Heart left ventricle (tissue), 16 donors: ENCODE data around the gene RDH8. TPM values are rescaled to one million over a fixed set of nuclear protein-coding genes. Genes with fewer than 3 reads are reported as not detected.
A peak's percentile ranks its signal among the peaks of the same experiment; 100 is the strongest.

Experiments
- ATAC-seq, 4 donors: fragments of 200-7000 bp; cut with Tn5 transposase; one replicate each; pipeline ENCODE4 v1.9.1; 2020 to 2022; ENCODE audit warnings: moderate library complexity in 4 of 4, mild to moderate bottlenecking in 3 of 4, moderate number of reproducible peaks in 1 of 4
- DNase-seq, 5 donors: peaks; one replicate each; pipeline ENCODE4 v3.0.0-alpha.2; 2020
- H3K27ac ChIP-seq, 12 donors: fragments of 200-600 bp; sonication (generic) in 4 of 12; one replicate each; pipeline versions ENCODE4 v1.5.0 to v1.8.0; 2016 to 2022; ENCODE audit warnings: mild to moderate bottlenecking in 2 of 12
- H3K27me3 ChIP-seq, 9 donors: fragments of 200-600 bp; sonication (generic) in 2 of 9; one replicate each; pipeline versions ENCODE4 v1.5.1 to v1.8.0; 2016 to 2022; ENCODE audit warnings: mild to moderate bottlenecking in 3 of 9
- H3K36me3 ChIP-seq, 9 donors: fragments of 200-600 bp; sonication (generic) in 2 of 9; one replicate each; pipeline versions ENCODE4 v1.5.0 to v1.8.0; 2018 to 2022; ENCODE audit warnings: mild to moderate bottlenecking in 2 of 9
- H3K4me1 ChIP-seq, 12 donors: fragments of 200-600 bp; sonication (generic) in 4 of 12; one replicate each; pipeline versions ENCODE4 v1.5.0 to v1.8.0; 2016 to 2022; ENCODE audit warnings: mild to moderate bottlenecking in 3 of 12
- H3K4me3 ChIP-seq, 12 donors: fragments of 200-600 bp; sonication (generic) in 4 of 12; one replicate each; pipeline versions ENCODE4 v1.5.0 to v1.8.0; 2017 to 2022; ENCODE audit warnings: mild to moderate bottlenecking in 9 of 12, moderate library complexity in 4 of 12
- H3K9me3 ChIP-seq, 12 donors: fragments of 200-600 bp; sonication (generic) in 4 of 12; one replicate each; pipeline versions ENCODE4 v1.5.0 to v1.8.0; 2016 to 2022; ENCODE audit warnings: mild to moderate bottlenecking in 1 of 12
- POLR2A ChIP-seq, 2 donors: fragments of 450-650 bp; IDR thresholded peaks; one replicate each; pipeline ENCODE4 v1.6.1; 2017; ENCODE audit warnings: antibody characterized with exemption in 2 of 2, mild to moderate bottlenecking in 2 of 2, moderate library complexity in 2 of 2
- WGBS, 4 donors: extraction: QIAGEN DNeasy Blood & Tissue Kit in 2 of 4; methylation state at CpG; one replicate each; pipeline versions ENCODE4 v1.1.5 to v1.1.7; 2013 to 2018; 5-methylcytosine and 5-hydroxymethylcytosine counted together
- intact Hi-C, 10 donors: fragments of 100-400 bp; cut with DNase I; formaldehyde crosslinking; loops; one replicate each; pipeline versions ENCODE4 v1.11.1 to v1.14.2; 2022
- polyA plus RNA-seq, 2 donors: library from polyadenylated mRNA; stranded (reverse); fragments of 200-250 nt; gene quantifications; one replicate each; pipeline ENCODE4 v1.2.3, GENCODE V29; 2013
- total RNA-seq, 9 donors: library from RNA; depleted of rRNA in 2 of 9; stranded (reverse); fragments of >200 nt in 2 of 9; fragmentation: NEBNext Ultra II Directional in 3 of 9; extraction: Animal tissue kit (Norgen Biotek cat#: 25700) in 3 of 9; gene quantifications; one replicate each; pipeline versions ENCODE4 v1.1.0 to v1.2.4, GENCODE V29; 2016 to 2023
- TF ChIP-seq, protein P1 (sequence below), 12 donors: fragments of 200-600 bp; sonication (generic) in 4 of 12; IDR thresholded peaks; one replicate each; pipeline versions ENCODE4 v1.5.0 to v1.8.0; 2018 to 2022; ENCODE audit warnings: antibody characterized with exemption in 12 of 12, mild to moderate bottlenecking in 5 of 12
- donor health status: ischemic (EF 13 %, LVEDD 7.1; RV severe dilation, severe dysfunction).
- donor health status: healthy with polysubstance abuse.
- donor health status: DM: no; HTN: yes; CAD: no.
- donor health status: DM: no; HTN: no; CAD: no.
- donor health status: ischemic (EF 25% LVEDD 6.9; RV normal size, moderate dysfunction).
- donor health status: ischemic (EF 25% LVEDD 5.7; RV mildly dilated, moderate dysfunction).
- donor health status: healthy.
- donor health status: DM: yes; HTN: yes; CAD: no.
- donor health status: ischemic (EF 35%, LVEDD 5.7; RV mildly dilated, moderate dysfunction).
- donor health status: nonischemic (EF 11% LVEDD 7.7; RV severe dilation, severe dysfunction).
- donor health status: DM: yes; HTN: yes; CAD: no.
- donor health status: PGD.
- donor health status: ischemic (EF 29% LVEDD 5.4; RV normal size, mild dysfunction).
- donor health status: nonischemic (EF 23%, LVEDD 6.1; RV moderate dilation, normal function).

The RDH8 gene
- total and polyA plus RNA-seq, 11 donors: not detected

DNA sequence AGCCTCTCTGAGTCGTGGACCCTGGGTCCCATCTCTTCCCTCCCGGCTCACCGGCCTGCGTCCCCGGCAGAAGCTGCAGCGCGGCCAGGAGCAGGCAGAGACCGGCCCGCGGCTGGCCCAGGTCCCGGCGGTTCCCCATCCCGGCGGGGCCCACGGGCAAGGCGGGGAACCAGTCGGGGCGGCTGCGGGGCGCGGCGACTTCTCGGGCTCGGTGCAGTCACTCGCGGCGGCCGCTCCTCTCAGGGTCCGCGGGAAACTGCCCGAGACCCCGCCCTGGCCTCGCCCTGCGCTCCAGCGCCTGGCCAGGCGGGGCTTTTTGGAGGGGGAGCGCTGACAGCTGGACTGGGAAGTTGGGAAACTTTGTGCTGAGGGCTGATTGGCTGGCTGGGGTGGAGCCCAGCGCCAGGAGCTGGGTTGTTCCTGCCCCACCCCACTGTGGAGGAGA lies 3.0 kb upstream of the RDH8 start, which contains the start of gene COL5A3:
COL5A3 (minus strand) TSS at position 258 of the 445 bp plus-strand sequence; CDS start at position 139, 119 bp downstream.
- intact Hi-C loops: no loop called here
- Histone ChIP-seq H3K36me3 (peaks cover 0 to 5% (median 0%) of the 10 kb centered on the region in 9 donors), H3K27ac (peak within 1 kb of the TSS in 9 of 12 donors; percentile 4 to 90 (median 77)), H3K4me1 (peaks cover 0 to 36% (median 9%) of the 10 kb centered on the region in 12 donors), H3K27me3 (peaks cover 9 to 63% (median 34%) of the 10 kb centered on the region in 9 donors), H3K9me3 (no peaks in the 10 kb centered on the region), H3K4me3 (peak within 1 kb of the TSS; percentile 20 to 72 (median 60))
- ATAC-seq (peak; percentile 39 to 74 (median 48)), DNase-seq (peak; percentile 72 to 87 (median 81))
- 0 to 2% (median 1%) methylated on average over 5 to 38 of the region's 38 CpGs for WGBS, 4 donors
- TF ChIP-seq, protein P1, sequence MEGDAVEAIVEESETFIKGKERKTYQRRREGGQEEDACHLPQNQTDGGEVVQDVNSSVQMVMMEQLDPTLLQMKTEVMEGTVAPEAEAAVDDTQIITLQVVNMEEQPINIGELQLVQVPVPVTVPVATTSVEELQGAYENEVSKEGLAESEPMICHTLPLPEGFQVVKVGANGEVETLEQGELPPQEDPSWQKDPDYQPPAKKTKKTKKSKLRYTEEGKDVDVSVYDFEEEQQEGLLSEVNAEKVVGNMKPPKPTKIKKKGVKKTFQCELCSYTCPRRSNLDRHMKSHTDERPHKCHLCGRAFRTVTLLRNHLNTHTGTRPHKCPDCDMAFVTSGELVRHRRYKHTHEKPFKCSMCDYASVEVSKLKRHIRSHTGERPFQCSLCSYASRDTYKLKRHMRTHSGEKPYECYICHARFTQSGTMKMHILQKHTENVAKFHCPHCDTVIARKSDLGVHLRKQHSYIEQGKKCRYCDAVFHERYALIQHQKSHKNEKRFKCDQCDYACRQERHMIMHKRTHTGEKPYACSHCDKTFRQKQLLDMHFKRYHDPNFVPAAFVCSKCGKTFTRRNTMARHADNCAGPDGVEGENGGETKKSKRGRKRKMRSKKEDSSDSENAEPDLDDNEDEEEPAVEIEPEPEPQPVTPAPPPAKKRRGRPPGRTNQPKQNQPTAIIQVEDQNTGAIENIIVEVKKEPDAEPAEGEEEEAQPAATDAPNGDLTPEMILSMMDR (IDR thresholded peaks at IDR 0.05): no peak
- TF ChIP-seq POLR2A (IDR thresholded peaks at IDR 0.05): peak in 1 of 2 donors; percentile 46

DNA sequence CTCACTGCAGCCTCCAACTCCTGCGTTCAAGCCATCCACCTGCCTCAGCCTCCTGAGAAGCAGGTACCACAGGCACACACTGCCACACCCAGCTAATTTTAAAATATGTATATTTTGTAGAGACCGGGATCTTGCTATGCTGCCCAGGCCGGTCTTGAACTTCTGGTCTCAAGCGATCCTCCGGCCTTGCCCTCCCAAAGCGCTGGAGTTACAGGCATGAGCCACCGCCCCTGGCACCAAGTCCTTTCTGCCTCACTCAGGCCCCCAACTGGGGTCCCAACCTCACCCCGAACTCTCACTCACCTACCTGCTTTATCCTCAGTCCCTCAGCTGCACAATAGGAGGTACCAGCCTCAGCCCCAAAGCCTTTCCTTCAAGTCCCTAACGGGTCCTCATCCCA lies 2.3 kb upstream of the RDH8 start:
- H3K27me3 ChIP-seq: peaks cover 9 to 56% (median 34%) of the 10 kb centered on the region in 9 donors
- H3K36me3 ChIP-seq: no peaks in the 10 kb centered on the region
- no peaks in the 10 kb centered on the region for H3K9me3 ChIP-seq
- 68 to 84% (median 78%) methylated on average over 9 of the region's 9 CpGs for WGBS, 4 donors
- peaks cover 0 to 29% (median 3%) of the 10 kb centered on the region in 12 donors for H3K4me1 ChIP-seq
- ATAC-seq (no peak), DNase-seq (no peak)
- TF ChIP-seq POLR2A (IDR thresholded peaks at IDR 0.05): no peak
- TF ChIP-seq, protein P1 (IDR thresholded peaks at IDR 0.05): no peak
- H3K27ac ChIP-seq: peak overlapping the region in 7 of 12 donors; percentile 31 to 90 (median 77)
- peak overlapping the region in 9 of 12 donors; percentile 33 to 72 (median 61) for H3K4me3 ChIP-seq
- intact Hi-C loops: no loop called here

DNA sequence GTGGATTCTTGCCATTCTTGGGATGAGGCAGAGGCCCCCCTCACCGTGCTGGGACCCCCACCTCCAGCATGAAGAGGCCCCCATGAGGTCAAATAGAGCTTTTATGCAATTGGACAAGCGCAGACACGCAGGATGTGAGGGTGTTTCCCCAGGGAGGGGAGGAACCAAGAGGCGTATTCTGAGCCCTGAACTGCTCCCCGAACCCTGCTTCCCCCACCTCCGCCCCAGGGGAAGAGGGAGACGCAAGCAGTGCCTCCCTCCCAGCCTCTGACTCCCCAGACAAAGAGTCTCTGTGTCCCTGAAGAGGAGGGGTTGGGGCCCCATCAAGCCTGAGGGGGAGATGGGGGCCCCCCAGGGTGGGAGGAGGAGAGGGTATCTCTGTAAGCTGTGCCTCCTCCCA lies 1.3 kb upstream of the RDH8 start:
- TF ChIP-seq, protein P1 (IDR thresholded peaks at IDR 0.05): no peak
- TF ChIP-seq POLR2A (IDR thresholded peaks at IDR 0.05): no peak
- H3K9me3 ChIP-seq: no peaks in the 10 kb centered on the region
- intact Hi-C loops: no loop called here
- H3K4me1 ChIP-seq: peaks cover 0 to 27% (median 1%) of the 10 kb centered on the region in 12 donors
- no peaks in the 10 kb centered on the region for H3K36me3 ChIP-seq
- H3K4me3 ChIP-seq: no peak overlapping the region
- H3K27ac ChIP-seq: peak overlapping the region in 2 of 12 donors; percentile 10 to 37
- DNase-seq (peak in 2 of 5 donors; percentile 22 to 30), ATAC-seq (no peak)
- peaks cover 9 to 60% (median 34%) of the 10 kb centered on the region in 9 donors for H3K27me3 ChIP-seq
- 20 to 42% (median 37%) methylated on average over 2 to 7 of the region's 7 CpGs for WGBS, 4 donors

DNA sequence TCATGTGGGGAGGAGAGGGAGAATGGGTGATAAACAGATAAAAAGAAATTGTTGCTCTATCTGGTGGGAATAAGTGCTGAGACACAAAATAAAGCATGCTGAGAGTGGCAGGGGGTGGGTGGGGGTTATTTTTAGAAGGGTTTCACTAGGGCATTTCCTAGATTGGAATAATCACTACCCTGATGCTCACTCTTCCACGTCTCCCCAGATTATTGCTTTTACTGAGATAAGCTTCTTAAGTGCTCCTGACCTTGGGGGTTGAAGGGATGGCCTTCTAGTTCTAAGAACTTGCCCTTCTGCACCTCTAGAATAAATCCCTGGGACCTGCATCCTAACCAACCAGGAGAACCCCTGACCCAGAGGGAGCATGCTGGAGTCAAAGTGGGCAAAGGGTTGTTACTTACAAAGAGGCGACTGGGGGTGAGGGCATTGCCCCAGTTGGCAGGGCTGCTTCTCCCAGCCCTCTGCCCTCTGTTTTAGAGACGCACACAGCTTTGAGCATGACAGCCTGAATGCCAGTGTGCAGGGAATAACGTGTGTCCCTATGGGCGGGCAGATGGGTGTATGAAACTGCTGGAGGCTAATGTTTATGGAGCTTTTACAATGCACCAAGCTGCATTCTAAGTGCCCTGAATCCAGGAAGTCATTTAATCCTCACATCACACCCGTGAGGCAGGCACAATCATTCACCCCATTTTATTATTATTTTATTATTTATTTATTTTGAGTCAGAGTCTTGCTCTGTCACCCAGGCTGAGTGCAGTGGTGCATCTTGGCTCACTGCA lies 743 bp downstream of the RDH8 start:
- DNase-seq: no peak
- H3K9me3 ChIP-seq: no peaks in the 10 kb centered on the region

More for the DNA sequence above, 743 bp downstream of the RDH8 start:
- Histone ChIP-seq H3K27me3 (peaks cover 9 to 51% (median 31%) of the 10 kb centered on the region in 9 donors), H3K4me3 (no peak overlapping the region), H3K36me3 (no peaks in the 10 kb centered on the region), H3K4me1 (peaks cover 0 to 13% (median 1%) of the 10 kb centered on the region in 12 donors), H3K27ac (no peak overlapping the region)
- no peak for ATAC-seq
- TF ChIP-seq POLR2A (IDR thresholded peaks at IDR 0.05): no peak
- TF ChIP-seq, protein P1 (IDR thresholded peaks at IDR 0.05): no peak
- intact Hi-C loops: no loop called here
- 37 to 55% (median 50%) methylated on average over 6 of the region's 6 CpGs for WGBS, 4 donors
